HCEC 1CT (cell line): ENCODE data around the gene NCBP2.

ENCODE experiments used
- DNase-seq: peaks from one replicate; pipeline ENCODE4 v3.0.0-alpha.2; 2017

NCBP2 gene

DNA sequence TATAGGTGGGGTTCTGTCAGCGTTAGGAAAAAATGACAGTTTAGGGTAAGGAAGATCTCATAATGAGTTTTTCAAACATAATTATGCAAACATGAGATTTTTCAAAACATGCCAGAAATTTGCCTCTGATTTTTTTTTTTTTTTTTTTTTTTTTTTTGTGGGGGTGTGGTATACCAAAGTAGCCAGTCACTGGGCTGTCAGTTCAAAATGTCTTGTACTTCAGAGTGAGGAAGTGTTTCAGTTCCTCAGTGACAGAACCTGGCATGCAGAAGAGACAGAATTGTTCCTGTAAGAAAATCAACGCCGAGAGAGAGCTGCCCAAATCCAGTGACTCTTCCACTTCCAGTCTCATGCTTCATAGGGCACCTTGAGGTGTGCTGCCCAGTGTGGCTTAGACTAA lies 9.7 kb downstream of the NCBP2 start:
- no peak for DNase-seq

DNA sequence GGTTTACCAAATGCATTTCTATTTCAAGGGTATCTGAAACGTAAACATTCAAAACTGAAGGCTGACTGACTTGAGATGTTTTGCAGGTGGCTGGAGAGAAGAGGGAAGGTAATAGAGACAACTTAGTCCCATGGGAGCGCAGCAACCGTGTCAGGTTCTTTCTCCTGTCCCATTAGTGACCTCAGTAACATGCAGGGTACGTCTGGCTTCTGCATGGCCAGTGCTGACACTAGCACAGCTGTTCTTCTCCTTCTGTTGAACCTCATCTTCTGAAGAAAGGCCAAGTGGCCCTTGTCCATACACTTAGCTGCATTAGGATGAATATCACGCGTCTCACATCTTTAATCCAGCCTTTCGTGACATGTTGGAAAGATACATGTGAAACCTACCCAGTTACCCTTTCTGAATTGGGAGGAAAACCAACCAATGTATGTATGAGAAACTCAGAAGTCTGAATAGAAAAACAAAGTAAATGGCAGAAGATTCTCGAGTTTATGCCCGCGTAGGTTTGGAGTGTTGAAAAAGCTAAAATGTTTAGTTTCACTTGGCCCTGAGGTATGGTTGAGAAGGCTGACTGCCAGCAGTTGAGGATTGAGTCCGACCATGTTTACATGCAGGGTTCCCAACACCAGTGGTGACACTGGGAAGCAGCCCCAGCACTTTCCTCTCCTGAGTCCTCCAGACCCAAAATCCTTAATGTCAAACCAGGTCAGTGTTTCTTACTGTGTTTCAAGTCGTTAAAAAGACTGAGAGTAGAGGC lies 10.3 kb downstream of the NCBP2 start:
- no peak for DNase-seq

DNA sequence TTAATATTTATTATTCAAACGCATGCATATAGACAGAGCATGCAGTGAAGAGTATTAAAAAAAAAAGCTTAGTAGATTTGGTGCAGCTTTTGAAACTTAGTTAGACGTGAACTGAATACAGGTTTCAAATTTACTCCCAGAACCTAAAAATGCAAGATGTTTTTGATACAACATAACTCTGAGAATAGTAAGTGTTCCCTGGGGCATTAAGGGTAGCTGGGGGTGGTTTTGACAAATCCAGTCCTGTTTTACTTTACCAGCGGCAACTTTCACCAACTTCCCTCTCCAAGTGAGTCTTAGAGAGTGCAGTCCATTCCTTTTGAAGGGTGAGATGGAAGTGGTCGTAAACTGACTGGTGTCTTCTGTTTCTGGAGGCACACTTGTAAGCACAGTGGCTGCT lies 11.2 kb downstream of the NCBP2 start:
- DNase-seq: no peak

DNA sequence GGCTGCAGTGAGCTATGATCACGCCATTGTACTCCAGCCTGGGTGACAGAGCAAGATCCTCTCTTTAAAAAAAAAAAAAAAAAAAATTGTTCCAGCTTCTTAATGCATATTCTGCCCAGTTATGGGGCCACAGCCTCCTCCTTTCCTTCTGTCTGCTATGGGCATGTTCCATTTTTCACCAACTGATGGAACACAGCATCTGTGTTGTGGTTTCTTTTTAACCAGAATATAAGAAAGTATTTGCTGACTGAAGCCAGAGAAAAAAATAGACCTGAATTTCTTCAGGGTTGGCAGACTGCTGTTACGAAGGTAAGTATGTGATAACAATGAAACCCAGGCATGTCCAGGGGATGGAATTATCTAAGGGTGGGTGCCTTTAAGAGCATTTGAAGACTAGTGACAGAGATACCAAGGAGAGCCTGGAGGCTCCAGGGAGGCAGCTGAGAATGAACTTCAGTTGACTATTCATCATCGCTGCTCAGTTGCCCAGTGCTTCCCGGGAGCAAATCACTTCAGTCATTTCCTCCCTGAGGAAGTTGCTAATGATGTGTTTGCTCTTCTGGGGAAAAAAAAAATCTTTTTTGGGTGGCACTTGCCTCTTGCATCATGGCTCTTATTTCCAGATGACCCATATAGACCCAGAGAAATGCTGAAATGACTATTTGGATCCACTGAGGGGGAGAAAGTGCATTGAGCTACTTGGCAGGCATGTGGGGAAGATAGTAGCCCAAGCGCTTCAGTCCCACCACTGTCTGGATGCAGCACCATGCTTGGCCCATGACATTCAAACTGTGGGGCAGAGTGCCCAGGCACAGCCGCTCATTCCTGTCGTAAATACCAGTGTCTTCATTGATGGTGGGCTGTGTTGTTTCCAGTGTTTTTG lies 14.5 kb downstream of the NCBP2 start:
- DNase-seq: no peak

DNA sequence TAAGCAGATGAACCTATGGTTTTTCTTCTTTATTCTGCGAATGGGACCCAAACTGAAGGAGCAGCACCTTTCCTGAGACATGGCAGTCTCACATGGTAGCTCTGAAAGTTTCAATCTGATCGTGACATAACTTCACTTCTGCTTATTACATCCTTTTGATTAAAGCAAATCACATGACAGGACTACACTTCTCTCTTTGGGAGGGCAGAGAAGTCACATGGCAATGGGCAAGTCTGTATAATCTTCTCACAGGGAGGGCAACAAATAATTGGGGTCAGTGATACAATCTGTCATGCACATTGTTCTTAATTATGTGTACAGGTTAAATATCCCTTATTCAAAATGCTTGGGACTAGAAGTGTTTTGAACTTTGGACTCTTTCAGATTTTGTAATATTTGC lies 21.6 kb downstream of the NCBP2 start:
- no peak for DNase-seq

DNA sequence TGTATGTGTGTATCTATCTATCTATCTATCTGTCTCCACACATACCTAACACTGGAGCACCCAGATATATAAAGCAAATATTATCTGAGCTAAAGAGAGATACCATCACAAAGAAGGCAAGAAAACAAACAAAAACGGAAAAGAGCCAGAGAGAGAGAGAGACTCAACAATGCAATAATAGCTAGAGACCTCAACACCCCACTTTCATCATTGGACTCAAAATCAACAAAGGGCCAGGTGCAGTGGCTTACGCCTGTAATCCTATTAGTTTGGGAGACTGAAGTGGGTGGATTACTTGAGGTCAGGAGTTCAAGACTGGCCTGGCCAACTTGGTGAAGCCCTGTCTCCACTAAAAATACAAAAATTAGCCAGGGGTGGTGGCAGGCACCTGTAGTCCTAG lies 23.4 kb downstream of the NCBP2 start:
- no peak for DNase-seq

DNA sequence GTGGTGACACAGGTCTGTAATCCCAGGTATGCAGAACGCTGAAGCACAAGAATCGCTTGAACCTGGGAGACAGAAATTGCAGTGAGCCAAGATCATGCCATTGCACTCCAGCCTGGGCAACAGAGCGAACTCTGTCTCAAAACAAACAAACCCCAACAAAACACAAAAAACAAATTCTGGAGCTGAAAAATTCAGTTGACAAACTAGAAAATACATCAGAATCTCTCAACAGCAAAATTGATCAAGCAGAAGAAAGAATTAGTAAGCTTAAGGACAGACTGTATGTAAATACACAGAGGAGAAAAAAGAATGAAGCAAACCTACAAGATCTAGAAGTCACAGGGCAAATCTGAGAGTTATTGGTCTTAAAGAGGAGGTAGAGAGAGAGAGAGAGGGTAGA lies 25.3 kb downstream of the NCBP2 start:
- DNase-seq: no peak

DNA sequence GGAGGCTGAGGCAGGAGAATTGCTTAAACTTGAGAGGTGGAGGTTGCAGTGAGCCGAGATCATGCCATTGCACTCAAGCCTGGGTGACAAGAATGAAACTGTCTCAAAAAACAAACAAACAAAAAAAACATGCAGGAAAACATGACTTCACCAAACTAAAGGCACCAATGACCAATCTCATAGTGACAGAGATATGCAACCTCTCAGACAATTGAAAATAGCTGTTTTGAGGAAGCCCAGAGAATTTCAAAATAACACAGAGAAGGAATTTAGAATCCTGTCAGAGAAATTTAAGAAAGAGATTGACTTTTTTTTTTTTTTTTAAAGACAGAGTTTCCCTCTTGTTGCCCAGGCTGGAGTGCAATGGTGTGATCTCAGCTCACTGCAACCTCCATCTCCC lies 26.1 kb downstream of the NCBP2 start:
- no peak for DNase-seq

DNA sequence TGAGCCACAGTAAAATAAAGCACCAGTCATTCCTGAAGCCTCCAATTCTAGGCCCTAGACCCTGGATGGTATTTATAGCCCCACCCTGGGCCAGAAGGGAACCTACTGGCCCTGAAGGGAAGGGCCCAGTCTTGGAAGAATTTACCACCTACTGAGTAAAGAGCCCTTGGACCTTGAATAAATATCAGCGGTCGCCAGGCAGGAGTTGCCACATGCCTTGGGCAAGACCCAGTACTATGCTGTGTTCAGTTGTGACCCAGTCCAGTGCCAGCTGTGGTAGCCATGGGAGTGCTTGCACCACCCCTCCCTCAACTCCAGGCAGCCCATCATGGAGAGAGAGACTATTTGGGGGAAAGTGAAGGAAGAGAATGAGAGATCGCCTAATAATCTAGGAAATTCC lies 27.0 kb downstream of the NCBP2 start:
- DNase-seq: no peak

DNA sequence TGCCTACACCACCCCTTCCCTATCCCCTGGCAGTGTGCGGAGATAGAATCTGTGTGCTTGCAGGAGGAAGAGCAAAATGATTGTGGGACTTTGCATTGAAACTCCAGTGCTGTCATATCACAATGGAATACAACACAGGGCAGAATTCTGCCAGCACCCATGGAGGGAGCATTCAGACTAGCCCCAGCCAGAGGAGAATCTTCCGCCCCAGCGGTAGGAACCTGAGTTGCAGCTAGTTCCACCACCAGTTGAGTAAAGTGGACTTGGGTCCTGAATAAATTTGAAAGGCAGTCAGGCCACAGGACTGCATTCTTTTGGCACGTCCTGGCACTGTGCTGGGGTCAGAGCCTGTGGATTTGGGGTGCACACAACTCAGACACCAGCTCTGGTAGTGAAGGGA lies 27.5 kb downstream of the NCBP2 start:
- no peak for DNase-seq

DNA sequence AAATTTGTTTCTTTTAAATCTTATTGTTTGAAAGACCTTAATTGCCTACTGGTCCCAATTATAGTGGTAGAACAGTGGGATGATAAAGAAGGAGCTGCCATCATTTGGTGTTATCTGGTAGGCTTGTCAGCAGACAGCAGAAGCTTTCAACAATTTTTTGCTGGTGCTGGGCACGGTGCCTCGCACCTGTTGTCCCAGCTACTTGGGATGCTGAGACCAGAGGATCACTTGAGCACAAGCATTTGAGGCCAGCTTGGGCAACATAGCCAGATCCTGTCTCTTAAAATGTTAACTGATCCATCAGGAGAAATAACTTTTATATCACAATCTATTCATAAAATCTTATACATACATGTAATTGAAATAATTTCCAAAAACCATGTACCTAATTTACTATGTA lies 38.6 kb downstream of the NCBP2 start:
- no peak for DNase-seq

DNA sequence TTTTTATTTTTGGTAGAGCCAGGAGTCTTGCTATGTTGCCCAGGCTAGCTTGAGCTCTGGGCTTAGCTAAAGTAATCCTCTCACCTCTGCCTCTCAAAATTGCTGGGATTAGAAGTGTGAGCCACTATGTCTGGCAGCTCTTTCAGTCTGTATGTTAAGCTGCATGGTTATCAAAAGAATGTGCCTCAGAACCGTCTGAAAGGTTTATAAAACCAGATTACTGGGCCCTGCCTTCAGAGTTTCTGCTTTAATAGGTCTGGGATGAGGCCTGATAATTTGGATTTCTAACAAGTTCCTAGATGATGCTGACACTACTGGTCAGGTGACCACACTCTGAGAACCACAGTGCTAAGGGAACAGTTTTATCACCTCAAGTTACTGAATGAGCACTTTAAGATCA lies 40.0 kb downstream of the NCBP2 start:
- DNase-seq: no peak

DNA sequence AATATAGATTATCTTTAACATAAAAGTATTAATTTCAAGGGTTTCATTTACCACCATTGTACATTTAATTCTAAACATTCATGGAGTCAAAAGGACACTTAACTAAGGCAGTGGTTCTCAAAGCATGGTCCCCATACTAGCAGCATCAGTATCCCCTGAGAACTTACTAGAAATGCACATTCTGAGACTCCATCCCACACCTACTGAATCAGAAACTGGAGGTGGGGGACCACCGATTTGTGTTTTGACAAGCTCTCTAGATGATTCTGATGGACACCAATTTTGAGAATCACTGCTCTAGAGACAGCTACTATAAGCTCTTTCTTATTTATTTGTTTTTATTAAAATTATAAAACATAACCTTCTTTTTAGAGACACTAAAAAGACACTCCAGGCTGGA lies 40.6 kb downstream of the NCBP2 start:
- DNase-seq: no peak

DNA sequence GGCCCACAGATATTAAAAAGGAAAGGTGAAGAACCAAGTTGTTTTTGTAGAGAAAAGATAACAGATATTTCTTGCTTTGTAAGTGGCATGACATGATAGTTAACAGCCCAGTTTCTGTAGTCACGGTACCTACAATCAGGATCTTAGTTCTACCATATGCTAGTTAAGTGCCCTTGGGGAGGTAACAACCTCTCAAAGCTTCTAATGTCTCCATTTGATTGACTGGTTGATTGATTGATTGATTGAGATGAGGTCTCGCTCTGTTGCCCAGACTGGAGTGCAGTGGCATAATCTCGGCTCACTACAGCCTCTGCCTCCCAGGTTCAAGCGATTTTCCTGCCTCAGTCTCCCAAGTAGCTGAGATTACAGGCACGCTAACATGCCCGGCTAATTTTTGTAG lies 46.1 kb downstream of the NCBP2 start:
- no peak for DNase-seq

DNA sequence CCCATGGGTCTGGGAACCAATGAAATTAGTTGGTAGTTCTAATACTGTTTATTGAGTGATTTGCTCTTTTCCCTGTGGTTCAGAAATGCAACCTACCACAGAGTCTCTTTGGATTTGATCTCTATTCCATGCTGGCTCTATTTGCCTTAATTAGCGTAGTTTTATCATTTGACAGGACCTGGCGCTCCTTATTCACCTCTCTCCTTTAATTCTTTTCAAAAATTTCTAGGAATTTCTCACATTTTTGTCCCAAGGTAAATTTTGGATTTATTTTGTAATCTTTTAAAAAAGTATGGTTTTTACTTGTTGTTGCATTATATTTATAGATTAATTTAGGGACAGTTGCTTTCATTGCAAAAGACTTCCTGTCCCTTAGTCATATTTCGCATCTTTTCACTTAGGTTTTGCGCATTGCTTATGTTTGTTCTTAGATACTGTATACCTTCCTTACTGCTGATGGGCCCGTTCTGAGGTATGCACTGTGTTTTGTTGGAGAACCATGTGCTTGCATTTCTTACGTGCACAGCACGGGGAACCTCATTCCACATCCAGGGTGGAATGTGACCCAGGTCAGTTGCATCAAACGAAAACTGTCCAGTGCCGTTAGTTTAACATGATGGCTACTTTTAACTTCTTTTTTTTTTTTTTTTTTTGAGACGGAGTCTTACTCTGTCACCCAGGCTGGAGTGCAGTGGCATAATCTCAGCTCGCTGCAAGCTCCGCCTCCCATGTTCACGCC lies 47.6 kb downstream of the NCBP2 start:
- DNase-seq: no peak

DNA sequence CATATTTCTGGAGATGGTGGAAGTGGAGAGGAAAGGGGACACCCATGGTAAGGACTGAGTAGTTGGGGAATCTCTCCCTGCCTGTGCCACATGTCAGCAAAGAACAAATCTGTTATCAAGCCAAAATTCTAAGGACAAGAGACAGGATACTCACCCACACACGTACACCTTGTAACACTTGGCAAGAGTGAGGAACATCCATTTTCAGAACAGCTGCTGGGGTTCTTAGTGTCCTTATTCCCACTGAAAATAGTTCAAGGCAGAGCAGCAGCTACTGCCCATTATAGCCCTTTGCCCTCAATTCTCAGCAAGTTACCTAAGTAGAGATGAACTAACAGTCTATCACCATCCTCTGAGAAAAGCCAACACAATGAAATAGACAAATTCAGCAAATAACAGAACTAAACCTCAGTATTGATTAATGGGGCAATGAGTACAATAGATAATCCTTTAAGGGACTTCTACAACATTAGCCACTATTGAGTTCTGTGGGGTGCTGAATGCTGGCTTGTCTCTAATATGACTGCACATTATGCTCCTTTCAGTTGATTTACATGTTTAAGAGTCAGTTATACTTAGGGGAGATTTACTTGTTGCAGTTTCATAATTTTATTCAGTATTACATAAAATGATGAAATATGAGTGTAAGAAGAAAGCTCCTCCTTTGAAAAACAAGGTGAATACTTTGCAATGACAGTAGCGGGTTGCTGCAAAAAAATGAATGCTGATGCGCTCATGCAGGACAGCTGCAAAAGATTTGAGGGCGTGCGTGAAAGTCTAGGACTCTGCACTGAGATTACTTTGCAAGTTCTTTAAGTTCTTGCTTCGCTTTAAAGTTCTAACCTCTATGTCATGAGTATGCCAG lies 52.3 kb downstream of the NCBP2 start:
- no peak for DNase-seq

DNA sequence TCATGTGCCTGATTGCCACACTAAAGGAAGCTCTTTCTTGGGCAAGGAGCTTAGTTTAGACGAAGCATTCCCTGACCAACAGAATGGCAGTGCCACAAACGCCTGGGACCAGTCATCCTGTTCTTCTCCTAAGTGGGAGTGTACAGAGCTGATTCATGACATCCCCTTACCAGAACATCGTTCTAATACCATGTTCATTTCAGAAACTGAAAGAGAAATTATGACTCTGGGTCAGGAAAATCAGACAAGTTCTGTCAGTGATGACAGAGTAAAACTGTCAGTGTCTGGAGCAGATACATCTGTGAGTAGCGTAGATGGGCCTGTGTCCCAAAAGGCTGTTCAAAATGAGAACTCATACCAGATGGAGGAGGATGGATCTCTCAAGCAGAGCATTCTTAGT lies 56.2 kb downstream of the NCBP2 start:
- no peak for DNase-seq
